ENCODE results near the gene TMEM98.
"Not testable (repeated sequence)": the region's sequence is repeated elsewhere in the genome, so short reads cannot be mapped to it uniquely, and the experiment has no call there.

The TMEM98 gene, protein sequence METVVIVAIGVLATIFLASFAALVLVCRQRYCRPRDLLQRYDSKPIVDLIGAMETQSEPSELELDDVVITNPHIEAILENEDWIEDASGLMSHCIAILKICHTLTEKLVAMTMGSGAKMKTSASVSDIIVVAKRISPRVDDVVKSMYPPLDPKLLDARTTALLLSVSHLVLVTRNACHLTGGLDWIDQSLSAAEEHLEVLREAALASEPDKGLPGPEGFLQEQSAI

DNA sequence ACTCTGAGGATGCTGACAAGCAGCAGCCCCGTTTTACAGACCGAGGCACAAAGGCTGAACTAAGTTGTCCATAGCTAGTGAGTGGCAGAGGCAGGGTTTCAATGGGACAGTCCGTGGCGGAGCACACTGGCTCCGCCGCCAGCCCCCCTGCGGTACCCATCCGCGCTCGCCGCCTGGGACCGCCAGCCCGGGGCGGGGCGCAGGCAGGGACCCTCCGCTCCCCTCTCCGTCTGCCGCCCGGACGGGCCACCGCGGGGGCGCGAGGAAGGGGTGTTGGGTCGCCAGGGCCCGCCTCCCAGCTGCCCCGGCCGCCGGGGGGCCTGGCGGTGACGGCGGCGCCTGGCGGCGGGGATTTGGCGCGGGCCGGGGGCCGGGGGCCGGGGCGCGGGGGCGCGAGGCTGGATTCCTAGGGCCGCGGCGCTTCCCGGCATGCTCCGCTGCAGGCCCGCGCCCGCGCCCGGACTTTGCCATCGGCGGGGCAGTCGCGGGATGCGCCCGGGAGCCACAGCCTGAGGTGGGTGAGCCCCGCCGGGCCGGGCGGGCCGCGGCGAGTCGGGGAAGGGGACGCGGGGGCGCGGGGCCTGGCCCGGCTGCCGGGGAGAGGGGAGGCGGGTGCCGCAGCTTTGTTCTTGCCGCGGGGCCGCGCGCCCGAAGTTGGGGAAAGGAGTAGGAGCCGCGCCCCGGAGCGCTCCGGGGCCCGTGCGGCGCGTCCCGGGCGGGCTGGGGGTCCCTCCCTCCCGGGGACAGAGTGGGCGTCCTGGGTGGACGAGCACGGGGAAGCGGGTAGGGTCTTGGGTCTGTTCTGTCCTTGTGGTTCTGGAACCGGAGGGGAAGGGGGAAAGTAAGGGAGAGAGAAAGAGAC lies at the start of gene TMEM98:
TSS of gene TMEM98 (plus strand) at position 430 of the 862 bp plus-strand sequence. CDS start 3,376 bp downstream, outside the sequence.
- no peak for DNase-seq

DNA sequence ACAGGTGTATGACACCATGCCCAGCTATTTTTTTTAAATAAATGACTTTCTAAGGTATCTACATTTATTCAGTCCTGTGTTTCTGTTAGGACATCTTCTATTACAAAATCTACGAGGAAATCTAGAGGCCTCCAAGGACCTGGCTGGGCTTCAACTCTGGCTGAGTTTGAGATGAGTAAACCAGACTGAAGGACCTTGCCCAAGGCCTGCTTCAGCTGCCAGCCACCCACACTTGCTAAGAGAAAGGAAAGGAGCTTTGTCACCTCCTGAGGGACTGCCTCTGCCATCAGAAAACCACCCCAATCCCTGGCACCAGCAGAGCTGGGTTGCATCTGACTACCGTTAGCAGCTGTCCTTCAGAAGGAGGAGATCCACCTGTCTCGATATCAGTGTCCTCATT lies 49.7 kb upstream of the TMEM98 start:
- no peak for DNase-seq

DNA sequence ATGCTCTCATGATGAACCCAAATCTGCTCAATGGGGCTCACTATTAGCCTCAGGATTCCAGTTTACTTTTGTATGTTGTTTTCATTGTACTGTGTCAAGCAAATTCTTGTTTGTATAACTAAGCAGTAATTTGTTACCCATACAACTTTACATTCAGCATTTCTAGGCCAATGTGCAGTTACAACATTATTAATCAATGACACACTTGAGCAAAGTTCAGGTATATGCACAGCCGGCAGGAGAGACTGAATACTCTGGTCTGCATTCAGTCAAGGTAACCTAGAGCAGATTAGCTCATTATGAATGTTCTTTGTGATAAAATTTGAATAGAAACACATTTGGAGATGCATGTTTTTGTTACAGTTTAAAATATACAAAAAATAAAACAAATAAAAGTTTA lies 48.8 kb upstream of the TMEM98 start:
- DNase-seq: no peak

DNA sequence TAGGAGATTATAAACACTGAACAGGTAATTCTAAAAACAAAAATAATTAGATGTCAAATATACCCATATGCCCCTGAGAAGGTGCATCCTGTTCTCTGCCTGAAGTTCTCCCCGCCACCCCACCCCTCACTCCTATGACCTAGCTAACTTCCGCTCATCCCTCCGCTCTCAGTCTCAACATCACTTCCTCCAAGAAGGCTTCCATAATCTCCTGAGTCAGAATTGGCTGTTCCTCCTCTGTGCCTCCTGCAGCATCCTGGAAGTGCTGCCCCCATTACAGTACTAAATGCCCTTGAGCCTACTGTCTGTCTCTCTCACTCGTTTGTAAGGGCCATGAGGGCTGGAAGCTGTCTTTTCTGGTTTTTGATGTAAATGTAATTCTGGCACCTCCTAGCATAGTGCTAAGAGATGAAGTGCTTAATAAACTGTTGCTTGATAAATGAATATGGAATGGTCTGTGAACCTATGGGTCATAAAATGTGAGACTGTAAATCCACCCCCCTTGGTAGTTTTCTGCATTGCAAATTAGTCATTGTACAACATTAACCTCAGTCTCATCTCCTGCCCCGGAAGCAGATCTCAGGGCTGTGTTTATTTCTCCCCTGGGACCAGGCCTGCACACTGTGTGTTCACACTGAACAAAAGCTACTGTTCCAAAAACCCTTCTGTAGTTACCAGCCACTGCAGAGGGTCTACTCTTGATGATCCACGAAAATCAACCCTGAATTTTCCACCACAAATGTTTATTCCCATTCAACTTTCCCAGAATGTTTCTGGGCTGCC lies 47.1 kb upstream of the TMEM98 start:
- DNase-seq: no peak

DNA sequence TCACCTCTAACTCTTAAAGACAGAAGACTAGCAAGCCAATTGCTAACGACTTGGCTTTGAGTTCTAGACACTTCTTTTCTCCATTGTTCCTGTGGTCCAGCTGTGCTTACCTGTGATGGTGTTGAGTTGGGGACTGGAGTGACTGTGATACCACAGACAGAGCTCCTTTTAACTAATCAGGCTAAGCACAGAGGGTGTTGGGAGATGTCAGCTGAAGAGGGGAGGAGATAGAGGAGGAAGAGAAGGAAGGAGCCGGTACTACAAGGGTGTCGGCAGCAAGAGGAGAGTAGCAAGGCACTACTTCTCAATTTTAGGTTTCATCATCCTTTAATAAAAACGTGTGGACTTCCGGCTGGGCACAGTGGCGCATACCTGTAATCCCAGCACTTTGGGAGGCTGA lies 45.9 kb upstream of the TMEM98 start:
- DNase-seq: no peak

DNA sequence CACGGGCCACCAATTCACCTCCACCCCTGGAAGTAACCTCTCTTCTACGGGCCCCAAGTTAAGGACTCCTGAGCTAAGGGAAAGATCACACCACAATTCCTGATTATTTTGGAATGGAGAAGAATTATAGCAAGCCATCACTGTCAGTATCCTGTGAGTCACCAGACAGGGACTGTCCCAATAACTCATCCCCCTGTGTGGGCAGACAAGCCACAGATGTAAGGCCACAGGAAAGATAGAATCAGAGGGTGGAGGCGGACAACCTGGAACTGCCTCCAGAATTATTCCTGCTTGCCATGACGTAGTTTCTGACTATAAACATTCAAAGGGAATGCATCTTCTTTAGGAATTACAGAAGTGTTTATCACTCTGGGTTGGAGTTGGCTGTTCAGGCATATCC lies 45.2 kb upstream of the TMEM98 start:
- peak; percentile 16 for DNase-seq

DNA sequence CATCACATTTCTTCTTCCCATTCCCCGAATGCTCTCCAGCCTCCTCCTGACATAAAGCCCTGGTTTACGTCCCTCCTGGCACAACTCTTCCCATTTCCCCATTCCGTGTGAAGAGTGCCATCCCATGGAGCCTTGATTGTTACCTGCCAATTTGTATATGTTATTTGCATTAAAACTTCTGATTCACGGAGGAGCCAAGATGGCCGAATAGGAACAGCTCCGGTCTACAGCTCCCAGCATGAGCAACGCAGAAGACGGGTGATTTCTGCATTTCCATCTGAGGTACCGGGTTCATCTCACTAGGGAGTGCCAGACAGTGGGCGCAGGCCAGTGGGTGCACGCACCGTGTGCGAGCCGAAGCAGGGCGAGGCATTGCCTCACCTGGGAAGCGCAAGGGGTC lies 41.0 kb upstream of the TMEM98 start:
- not testable (repeated sequence) for DNase-seq

DNA sequence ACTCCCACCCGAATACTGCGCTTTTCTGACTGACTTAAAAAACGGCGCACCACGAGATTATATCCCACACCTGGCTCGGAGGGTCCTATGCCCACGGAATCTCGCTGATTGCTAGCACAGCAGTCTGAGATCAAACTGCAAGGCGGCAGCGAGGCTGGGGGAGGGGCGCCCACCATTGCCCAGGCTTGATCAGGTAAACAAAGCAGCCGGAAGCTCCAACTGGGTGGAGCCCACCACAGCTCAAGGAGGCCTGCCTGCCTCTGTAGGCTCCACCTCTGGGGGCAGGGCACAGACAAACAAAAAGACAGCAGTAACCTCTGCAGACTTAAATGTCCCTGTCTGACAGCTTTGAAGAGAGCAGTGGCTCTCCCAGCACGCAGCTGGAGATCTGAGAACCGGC lies 40.5 kb upstream of the TMEM98 start:
- not testable (repeated sequence) for DNase-seq

DNA sequence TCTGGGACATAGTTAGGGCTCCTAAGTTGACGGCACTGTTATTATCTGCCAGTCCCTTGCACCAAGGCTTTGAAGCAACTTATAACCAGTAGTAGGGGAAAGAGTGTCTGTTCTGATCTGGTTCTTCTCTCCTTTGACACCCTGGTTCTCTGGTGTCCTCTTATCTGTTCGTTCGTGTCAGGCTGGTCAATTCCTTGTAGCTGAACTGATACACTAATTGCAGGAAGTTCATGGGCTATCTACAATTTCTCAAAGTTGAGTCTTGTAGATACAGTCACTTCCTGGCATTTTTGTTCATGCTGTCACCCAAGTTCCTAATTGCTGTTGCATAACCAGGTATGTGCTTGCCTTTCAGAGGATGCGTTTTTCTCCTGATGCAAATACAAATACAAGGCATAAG lies 33.7 kb upstream of the TMEM98 start:
- peak; percentile 67 for DNase-seq

DNA sequence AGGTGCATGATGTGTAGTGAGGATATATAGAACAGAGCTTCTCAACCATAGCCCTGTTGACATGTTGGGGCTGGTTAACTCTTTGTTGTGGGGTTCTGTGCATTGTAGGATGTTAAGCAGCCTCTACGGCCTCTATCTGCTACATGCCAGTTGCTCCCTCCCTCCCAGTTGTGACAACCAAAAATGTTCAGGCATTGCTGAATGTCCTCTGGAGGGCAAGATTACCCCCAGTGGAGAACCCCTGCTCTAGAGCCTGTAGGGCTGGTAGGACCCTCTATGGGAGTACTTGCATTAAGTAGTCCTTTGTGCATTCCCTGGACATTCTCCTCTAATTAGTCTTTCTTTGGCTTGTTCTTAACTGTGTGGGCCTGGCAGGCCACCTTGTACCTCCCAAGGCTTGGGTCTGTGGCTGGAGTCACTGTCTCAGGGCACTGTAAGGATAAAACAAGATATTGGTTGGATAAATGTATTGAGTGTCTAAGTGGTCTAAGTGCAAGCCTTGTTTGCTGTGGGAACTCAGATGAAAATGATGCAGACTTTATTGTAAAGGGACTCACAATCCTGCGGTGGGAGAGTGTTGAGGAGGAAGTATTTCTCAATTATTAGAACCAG lies 31.2 kb upstream of the TMEM98 start:
- DNase-seq: peak; percentile 70

DNA sequence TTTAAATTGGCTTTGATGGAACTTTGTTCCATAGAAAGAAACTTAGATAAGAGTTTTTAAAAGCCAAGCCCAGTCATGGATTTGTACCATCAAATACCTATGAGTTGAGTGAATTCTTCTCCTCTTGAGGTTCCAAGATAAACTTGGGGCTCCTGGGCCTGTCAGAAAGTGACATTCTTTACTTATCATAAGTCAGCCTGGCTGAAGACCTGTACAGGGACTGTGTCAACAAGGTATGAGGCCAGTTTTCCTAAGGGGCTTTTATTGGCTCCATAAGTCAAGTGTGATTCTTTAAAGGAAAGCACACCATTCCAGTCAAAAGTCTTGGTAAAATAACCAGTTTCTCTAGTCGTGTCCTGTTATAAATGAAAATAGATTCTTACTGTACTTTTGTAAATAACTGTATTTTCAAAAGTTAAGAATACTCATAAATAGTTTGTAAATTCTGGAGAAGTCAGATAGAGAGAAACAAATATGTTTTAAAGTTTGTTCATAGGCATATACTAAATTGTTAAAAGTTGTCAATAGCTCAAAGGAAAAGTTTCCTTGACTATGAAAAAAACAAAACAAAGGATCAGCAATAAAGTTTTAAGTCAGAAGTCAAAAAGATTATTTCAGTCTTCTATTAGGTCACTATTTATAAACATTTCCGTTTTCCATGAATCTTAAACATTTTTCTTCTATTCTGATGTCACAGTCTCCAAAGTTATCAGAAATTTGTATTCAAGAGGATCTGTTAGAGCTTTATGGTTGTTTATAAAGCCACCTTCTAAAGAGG lies 28.5 kb upstream of the TMEM98 start:
- peak; percentile 16 for DNase-seq

DNA sequence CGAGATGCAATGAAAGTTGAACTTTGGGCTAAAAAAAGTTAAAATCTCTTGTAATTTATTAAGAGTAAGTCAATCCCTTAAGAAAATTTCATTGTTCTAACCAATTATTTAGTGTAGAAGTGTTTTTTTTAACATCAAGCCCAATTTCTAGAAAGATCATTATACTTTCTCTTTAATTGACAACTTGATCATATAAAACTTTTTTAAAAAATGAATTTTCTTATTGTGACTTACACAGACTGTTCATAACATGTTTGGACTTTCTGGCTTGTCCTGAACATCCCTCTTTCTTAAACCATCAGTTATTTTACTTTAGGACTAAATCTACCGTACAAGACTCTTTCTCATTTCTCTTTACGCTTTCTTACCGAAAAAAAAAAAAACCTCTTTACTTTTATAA lies 26.2 kb upstream of the TMEM98 start:
- peak; percentile 10 for DNase-seq

DNA sequence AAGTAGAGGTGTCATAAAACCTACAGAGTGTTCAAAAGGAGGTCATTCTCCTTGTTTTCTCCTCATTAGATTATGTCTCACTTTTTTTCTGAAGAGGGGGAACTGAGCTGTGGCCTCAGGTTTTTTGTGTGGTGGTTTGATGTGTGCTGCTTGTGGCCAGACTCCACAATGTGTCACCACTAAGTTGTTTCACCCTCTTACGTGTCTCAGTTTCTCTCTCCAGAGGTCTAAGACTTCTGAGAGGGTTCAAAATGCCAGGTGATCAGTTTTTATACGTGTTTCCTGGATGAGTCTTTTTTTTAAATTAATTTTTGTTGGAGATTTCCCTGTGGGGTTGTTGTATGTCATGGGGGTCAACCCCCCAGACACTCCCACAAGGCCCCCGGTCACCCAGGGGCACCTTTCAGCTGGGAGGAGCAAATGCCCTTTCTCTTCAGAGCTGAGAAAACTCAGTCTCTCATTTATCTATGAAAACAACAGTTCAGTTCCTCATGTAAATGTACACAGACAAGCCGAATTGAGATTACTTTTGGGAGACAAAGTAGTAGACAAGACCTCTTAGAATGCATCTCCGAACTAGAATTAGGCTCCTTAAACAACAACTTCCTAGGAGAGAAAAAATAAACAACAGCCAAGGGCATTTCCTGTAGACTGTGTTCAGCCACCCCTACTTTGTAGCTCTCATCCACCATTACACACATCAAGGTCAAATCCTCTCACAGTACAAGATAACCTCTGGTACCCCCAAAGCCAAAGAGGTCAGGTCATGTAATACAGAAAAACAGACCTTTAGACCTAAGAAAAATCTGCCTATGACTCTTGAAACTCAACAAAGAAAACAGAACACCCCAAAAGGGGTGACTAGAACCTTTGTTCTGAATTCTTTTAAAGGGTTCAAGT lies 23.9 kb upstream of the TMEM98 start:
- peak; percentile 16 for DNase-seq

DNA sequence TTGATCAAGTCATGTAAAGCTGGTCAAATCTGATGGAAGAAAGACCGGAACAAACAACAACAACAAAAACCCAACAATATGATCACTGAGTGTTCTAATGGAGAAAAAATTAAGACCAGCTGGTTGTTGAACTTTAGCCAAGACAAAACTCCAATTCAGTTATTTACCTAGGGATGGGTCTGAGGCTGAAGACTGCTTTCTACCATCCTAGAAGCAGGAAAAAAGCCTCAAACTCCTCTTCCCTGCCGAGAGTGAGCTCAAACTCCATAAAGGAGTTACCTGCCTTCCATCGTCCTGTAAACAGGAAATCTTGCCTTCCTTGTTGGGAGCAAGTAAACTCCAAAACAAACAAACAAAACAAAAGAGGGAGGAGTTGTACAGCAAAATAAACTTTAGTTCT lies 23.1 kb upstream of the TMEM98 start:
- no peak for DNase-seq

DNA sequence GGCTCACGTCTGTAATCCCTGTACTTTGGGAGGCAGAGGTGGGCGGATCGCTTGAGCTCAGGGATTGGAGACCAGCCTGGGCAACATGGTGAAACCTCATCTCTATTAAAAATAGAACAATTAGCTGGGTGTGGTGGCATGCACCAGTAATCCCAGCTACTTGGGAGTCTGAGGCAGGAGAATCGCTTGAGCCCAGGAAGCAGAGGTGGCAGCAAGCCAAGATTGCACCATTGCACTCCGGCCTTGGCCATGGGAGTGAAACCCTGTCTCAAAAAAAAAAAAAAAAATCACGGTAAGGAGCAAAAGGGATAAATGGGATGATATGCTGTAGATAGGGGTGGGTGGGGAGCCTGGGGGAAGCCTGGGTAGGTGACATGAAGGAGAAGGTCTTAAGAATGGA lies 20.4 kb upstream of the TMEM98 start:
- no peak for DNase-seq

DNA sequence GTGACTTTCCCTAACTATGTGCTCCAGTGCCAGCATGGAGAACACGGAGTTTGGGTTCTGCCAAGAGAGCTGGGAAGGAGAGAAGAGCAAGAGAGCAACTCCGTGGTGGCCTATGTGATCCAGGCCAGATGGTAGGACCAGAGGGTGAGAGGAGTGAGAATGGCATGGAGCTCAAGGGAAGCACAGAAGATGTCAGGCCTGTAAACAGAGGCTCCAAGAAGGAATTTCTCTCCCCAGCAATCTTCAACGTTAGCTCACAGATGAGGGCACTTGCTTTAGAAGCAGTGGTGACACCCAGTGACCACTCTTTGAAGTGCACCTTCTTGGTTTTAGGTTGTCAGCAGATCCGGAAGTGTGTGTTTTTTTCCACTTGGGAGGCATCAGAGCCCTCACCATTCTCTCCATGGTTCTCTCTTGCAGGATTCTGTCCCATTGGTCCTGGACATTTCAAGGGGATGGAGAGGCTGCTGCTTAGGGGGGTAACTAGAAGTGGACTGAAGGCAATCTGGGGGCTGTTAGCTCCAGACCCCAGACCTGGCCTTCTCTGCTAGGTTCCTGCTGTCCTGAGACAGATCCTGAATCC lies 18.1 kb upstream of the TMEM98 start:
- peak; percentile 91 for DNase-seq

DNA sequence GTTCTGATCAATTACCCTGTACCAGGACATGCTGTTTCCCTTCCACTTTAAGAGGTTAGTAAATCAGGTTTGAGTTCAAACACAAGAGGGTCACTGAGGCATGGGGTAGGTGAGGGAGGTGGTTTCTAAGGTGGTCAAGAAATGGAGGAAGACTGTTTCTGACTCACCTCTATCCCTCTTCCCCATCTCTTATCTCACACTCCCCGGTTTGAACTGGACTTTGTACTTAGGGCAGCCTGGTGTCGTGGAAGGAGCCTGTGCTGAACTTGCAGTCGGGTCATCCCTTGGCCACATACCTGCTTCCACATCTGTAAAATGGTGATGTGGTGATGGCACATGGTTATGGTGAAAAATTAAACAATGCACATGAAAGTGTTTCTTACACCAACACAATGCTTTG lies 17.2 kb upstream of the TMEM98 start:
- no peak for DNase-seq

DNA sequence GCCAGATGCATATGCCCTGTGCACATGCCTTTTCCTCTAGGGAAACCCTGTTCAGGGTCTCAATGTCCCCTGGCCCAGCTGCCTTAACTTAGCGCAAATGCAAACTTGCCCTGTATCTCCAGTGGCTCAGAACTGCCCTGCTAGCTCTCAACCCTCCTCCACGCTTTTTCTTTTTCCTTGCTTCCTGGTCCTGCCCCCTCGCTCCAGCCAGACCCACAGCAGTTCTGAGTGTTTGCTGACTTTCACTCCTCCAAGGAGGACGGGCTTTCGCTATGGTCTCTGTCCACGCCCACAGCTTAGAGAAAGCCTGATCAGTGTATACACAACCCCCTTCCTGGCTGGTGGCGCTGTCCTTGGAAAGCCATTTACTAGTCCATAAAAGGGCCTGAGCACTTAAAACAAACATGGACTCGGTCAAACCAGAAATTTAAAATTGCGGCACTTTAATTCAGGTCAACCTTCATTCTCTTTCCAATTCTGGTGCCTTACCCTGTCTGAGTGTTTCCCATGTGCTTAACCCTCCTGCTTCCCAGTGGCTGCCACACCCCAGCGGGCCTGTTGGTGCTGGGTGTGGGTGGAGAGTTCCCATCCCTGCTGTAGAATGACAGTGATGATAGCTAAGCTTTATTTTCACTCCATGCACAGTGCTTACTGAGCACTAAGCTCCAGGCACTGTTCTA lies 15.6 kb upstream of the TMEM98 start:
- DNase-seq: no peak

DNA sequence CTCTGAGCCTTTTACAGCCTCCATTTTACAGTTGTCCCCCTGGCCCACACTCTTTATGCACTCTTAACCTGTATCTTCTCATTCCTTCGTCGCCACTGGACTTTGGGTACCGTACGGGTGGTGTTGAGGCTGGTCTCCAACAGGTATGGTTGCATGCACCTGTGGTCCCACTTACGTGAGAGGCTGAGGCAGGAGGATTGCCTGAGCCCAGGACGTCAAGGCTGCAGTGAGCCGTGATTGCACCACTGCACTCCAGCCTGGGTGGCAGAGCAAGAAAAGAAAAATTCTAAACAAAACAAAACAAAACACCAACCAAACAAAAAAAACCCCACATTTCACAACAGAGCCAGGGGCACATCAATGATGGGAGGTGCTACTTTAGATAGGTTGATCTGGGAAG lies 14.4 kb upstream of the TMEM98 start:
- no peak for DNase-seq

DNA sequence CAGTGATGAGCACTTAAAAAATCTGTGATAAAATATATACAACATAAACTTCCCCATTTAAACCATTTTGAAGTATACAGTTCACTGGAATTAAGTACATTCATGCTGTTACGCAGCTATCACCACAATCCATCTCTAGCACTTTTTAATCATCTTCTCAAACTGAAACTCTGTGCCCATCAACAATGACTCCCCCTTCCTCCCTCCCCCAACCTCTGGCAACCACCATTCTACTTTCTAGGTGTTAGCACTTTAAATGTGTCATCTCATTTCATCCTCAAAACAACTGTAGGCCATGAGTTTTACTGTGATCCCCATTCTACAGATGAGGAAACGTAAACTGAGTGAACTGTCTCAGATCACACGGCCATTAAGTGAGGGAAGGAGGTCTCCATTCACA lies 13.8 kb upstream of the TMEM98 start:
- no peak for DNase-seq
